Heart right ventricle (tissue), 16 donors: ENCODE measurements around the gene PRICKLE1. TPM values are rescaled to one million over a fixed set of nuclear protein-coding genes. Genes with fewer than 3 reads are reported as not detected.

Experiments used
- ATAC-seq, 8 donors: fragments of 200-7000 bp; cut with Tn5 transposase; one replicate each; pipeline ENCODE4 v1.9.1; 2020; ENCODE audit warnings: mild to moderate bottlenecking in 8 of 8, moderate library complexity in 8 of 8, moderate number of reproducible peaks in 1 of 8
- DNase-seq, 2 donors: peaks; one replicate each; pipeline ENCODE4 v3.0.0-alpha.2; 2020
- H3K27ac ChIP-seq, 10 donors: fragments of 200-600 bp; sonication (generic) in 2 of 10; one replicate each; pipeline versions ENCODE4 v1.5.0 to v1.8.0; 2020 to 2022; ENCODE audit warnings: mild to moderate bottlenecking in 3 of 10
- H3K27me3 ChIP-seq, 7 donors: fragments of 200-600 bp; one replicate each; pipeline ENCODE4 v1.8.0; 2021 to 2022; ENCODE audit warnings: mild to moderate bottlenecking in 2 of 7
- H3K36me3 ChIP-seq, 9 donors: fragments of 200-600 bp; sonication (generic) in 1 of 9; one replicate each; pipeline versions ENCODE4 v1.5.0 to v1.8.0; 2020 to 2022; ENCODE audit warnings: mild to moderate bottlenecking in 2 of 9
- H3K4me1 ChIP-seq, 9 donors: fragments of 200-600 bp; sonication (generic) in 1 of 9; one replicate each; pipeline versions ENCODE4 v1.5.0 to v1.8.0; 2020 to 2022; ENCODE audit warnings: mild to moderate bottlenecking in 4 of 9
- H3K4me3 ChIP-seq, 10 donors: fragments of 200-600 bp; sonication (generic) in 2 of 10; one replicate each; pipeline versions ENCODE4 v1.5.0 to v1.8.0; 2020 to 2022; ENCODE audit warnings: mild to moderate bottlenecking in 7 of 10, moderate library complexity in 2 of 10
- H3K9me3 ChIP-seq, 11 donors: fragments of 200-600 bp in 10 of 11; sonication (generic) in 2 of 11; one replicate each; pipeline versions ENCODE4 v1.5.0 to v1.8.0; 2013 to 2022; ENCODE audit warnings: mild to moderate bottlenecking in 2 of 11, control low read depth in 1 of 11, moderate library complexity in 1 of 11
- CTCF ChIP-seq, 9 donors: fragments of 200-600 bp; sonication (generic) in 2 of 9; IDR thresholded peaks; one replicate each; pipeline versions ENCODE4 v1.5.0 to v1.8.0; 2021 to 2022; ENCODE audit warnings: antibody characterized with exemption in 9 of 9, mild to moderate bottlenecking in 5 of 9, moderate library complexity in 1 of 9
- WGBS, 2 donors: extraction: QIAGEN DNeasy Blood & Tissue Kit; methylation state at CpG; one replicate each; pipeline ENCODE4 v1.1.7; 2013; ENCODE audit warnings: inconsistent platforms in 1 of 2; 5-methylcytosine and 5-hydroxymethylcytosine counted together
- intact Hi-C, 10 donors: fragments of 100-400 bp; cut with DNase I; formaldehyde crosslinking; loops; one replicate each; pipeline versions ENCODE4 v1.11.1 to v1.14.2; 2022
- long read RNA-seq, 3 donors: library from polyadenylated mRNA; unstranded; transcript quantifications; one replicate each; pipeline ENCODE4 v2.0.0, GENCODE V29; 2020 to 2021
- polyA plus RNA-seq, 2 donors: library from polyadenylated mRNA; stranded (reverse); fragments of 200-250 nt; gene quantifications; one replicate each; pipeline ENCODE4 v1.2.3, GENCODE V29; 2013
- total RNA-seq, 10 donors: library from RNA; stranded (reverse); fragmentation: NEBNext Ultra II Directional in 3 of 10; extraction: Animal tissue kit (Norgen Biotek cat#: 25700) in 3 of 10; gene quantifications; one replicate each; pipeline versions ENCODE4 v1.2.1 to v1.2.4, GENCODE V29; 2021 to 2023
- donor health status: Arrhythmogenic right ventricular cardiomyopathy.
- donor health status: ischemic (EF 13 %, LVEDD 7.1; RV severe dilation, severe dysfunction).
- donor health status: healthy with polysubstance abuse.
- donor health status: DM: no; HTN: yes; CAD: no.
- donor health status: DM: no; HTN: no; CAD: no.
- donor health status: ischemic (EF 25% LVEDD 6.9; RV normal size, moderate dysfunction).
- donor health status: ischemic (EF 25% LVEDD 5.7; RV mildly dilated, moderate dysfunction).
- donor health status: healthy.
- donor health status: DM: yes; HTN: yes; CAD: no.
- donor health status: Ischemic cardiomyopathy.
- donor health status: ischemic (EF 35%, LVEDD 5.7; RV mildly dilated, moderate dysfunction).
- donor health status: nonischemic (EF 11% LVEDD 7.7; RV severe dilation, severe dysfunction).
- donor health status: DM: yes; HTN: yes; CAD: no.
- donor health status: PGD.
- donor health status: ischemic (EF 29% LVEDD 5.4; RV normal size, mild dysfunction).
- donor health status: nonischemic (EF 23%, LVEDD 6.1; RV moderate dilation, normal function).

PRICKLE1 gene
- total RNA-seq (10 to 100 TPM; 12.9 to 36.9 (median 18.4) TPM), polyA plus RNA-seq (1 to 10 TPM; 2.9 to 3.7 TPM)
- long read RNA-seq, donor 1, full-length matches to known transcripts: 12 of 18 reads
- long read RNA-seq, donor 1, partial matches to known transcripts: 2 of 18 reads
- long read RNA-seq, donor 1, other reads (novel, unspliced or antisense): 4 of 18 reads
- long read RNA-seq, donor 2, full-length matches to known transcripts: 5 of 13 reads
- long read RNA-seq, donor 2, partial matches to known transcripts: 6 of 13 reads
- long read RNA-seq, donor 2, other reads (novel, unspliced or antisense): 2 of 13 reads
- long read RNA-seq, donor 3, full-length matches to known transcripts: 13 of 26 reads
- long read RNA-seq, donor 3, partial matches to known transcripts: 5 of 26 reads
- long read RNA-seq, donor 3, other reads (novel, unspliced or antisense): 8 of 26 reads

- TF ChIP-seq CTCF (IDR thresholded peaks at IDR 0.05): no peak
- Histone ChIP-seq H3K4me1 (peaks cover 0 to 52% (median 39%) of the 10 kb centered on the region in 9 donors), H3K36me3 (no peaks in the 10 kb centered on the region), H3K4me3 (peak within 1 kb of the TSS; percentile 68 to 99 (median 96)), H3K27ac (peak within 1 kb of the TSS; percentile 68 to 94 (median 83)), H3K27me3 (peaks cover 0 to 49% (median 0%) of the 10 kb centered on the region in 7 donors), H3K9me3 (no peaks in the 10 kb centered on the region)
- intact Hi-C loops: loop anchor here in 9 of 10 donors (2.0 to 10.0 kb wide), 15 partner anchors 145 to 749 kb away; partner anchors contain the start of gene GXYLT1 (in 1 of the 9)
- peak; percentile 38 to 54 for DNase-seq
- ATAC-seq: peak; percentile 48 to 90 (median 74)
- WGBS, 2 donors: 0% methylated on average over 92 to 107 of the region's 107 CpGs
Observed at GRCh38 chr12:42589465-42590329, at the start of gene PRICKLE1. TSS of gene PRICKLE1 (minus strand) at chr12:42589746. CDS start at chr12:42472516, 117,230 bp downstream.

- 96 to 98% methylated on average over 4 of the region's 4 CpGs for WGBS, 2 donors
- Histone ChIP-seq H3K9me3 (no peaks in the 10 kb centered on the region), H3K27me3 (no peaks in the 10 kb centered on the region), H3K36me3 (no peaks in the 10 kb centered on the region), H3K27ac (no peak overlapping the region), H3K4me1 (no peaks in the 10 kb centered on the region), H3K4me3 (no peak overlapping the region)
- ATAC-seq (no peak), DNase-seq (no peak)
- intact Hi-C loops: loop anchor here in 1 of 10 donors (1.0 to 10.0 kb wide), 2 partner anchors 11 to 914 kb away; no protein-coding TSS in a partner anchor
- no peak for TF ChIP-seq CTCF (IDR thresholded peaks at IDR 0.05)
Observed at GRCh38 chr12:42638697-42639096, 49.2 kb upstream of the PRICKLE1 start.

GRCh38 chr12:42638011-42638410, 48.5 kb upstream of the PRICKLE1 start:
- no peak for ATAC-seq
- no peaks in the 10 kb centered on the region for H3K4me1 ChIP-seq
- H3K4me3 ChIP-seq: no peak overlapping the region
- H3K27me3 ChIP-seq: no peaks in the 10 kb centered on the region
- intact Hi-C loops: loop anchor here in 1 of 10 donors (1.0 to 10.0 kb wide), 2 partner anchors 11 to 913 kb away; no protein-coding TSS in a partner anchor
- H3K36me3 ChIP-seq: no peaks in the 10 kb centered on the region
- no peaks in the 10 kb centered on the region for H3K9me3 ChIP-seq
- H3K27ac ChIP-seq: no peak overlapping the region
- DNase-seq: no peak
- no peak for TF ChIP-seq CTCF (IDR thresholded peaks at IDR 0.05)

GRCh38 chr12:42636993-42637392, 47.4 kb upstream of the PRICKLE1 start:
- intact Hi-C loops: loop anchor here in 1 of 10 donors (10.0 kb wide), 1 partner anchor 912 kb away; no protein-coding TSS in a partner anchor
- no peak for DNase-seq
- Histone ChIP-seq H3K27ac (no peak overlapping the region), H3K36me3 (no peaks in the 10 kb centered on the region), H3K9me3 (no peaks in the 10 kb centered on the region), H3K27me3 (no peaks in the 10 kb centered on the region), H3K4me3 (no peak overlapping the region), H3K4me1 (peaks cover 0 to 2% (median 0%) of the 10 kb centered on the region in 9 donors)
- TF ChIP-seq CTCF (IDR thresholded peaks at IDR 0.05): no peak
- 98 to 99% methylated on average over 21 of the region's 21 CpGs for WGBS, 2 donors
- no peak for ATAC-seq
